CD4-positive, alpha-beta T cell treated with Interleukin-17A for 4 hours (primary cell): ENCODE results near the gene FBXL17.

Experiments used
- DNase-seq: peaks from one replicate; pipeline ENCODE4 v3.0.0-alpha.2; 2020; ENCODE audit warnings: mixed read lengths

The FBXL17 gene

DNA sequence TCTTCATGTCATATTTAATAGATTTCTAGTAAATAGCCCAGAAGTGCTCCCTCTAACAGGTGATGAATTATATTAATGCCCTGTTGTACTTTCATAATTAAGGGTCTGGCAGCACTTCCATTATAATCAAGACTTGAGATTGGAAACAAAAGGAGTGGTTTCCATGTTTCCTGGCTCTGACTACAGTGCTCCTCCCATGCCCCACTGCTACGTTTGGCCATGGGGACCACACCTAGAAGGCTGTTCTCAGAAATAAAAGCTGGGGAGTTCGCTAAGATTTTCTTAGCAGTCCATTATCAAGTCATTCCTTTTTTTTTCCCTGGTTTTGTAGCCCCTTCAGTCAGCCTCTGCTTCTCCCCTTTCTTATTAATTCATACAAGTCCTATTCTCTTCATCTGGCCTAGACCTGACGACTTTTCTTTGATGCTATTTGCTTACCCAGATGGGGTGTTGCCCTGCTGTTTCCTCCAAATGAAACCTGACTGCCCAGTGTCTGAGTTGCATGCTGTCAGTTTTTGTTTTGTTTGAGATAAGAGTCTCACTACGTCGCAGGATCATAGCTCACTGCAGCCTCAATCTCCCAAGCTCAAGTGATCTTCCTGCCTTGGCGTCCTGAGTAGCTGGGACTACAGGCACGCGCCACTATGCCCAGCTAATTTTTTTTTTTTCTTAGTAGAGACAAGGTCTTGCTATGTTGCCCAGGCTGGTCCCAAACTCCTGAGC, 399.0 kb downstream of the FBXL17 start:
- no peak for DNase-seq

DNA sequence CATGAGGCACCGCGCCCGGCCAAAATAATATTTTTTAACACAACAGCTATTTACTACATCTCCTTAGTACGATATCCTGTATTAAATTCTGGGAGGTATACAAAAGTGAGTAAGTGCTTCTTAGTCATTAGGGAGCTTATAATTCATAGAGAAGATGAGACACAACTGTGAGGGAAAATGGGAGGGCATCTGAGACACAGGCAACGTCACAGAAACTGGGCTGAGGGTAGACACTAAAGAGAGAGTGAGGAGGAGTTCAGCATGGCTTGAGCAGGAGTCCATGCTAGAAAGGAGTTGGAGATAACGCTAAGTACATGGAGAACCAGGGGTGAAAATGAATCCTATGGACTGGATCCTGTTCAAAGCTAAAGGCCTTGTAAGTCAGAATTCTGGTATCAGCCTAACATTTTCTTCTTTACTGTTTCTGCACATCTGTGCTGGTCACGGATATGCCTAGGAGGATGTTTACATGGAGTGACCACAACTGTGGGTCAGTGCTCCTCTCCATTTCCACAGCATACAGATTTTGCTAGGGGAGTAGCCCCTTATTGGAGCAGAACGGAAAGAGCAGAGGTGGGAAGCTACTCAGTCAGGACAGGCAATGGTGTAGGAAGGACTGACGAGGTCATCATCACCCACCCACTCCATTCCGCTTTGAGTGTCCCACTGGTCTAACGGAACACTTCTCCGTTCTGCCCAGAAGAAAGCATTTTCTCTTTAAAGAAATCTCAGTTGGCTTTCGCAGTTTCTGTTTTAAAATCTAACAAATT, 400.8 kb downstream of the FBXL17 start:
- DNase-seq: no peak

DNA sequence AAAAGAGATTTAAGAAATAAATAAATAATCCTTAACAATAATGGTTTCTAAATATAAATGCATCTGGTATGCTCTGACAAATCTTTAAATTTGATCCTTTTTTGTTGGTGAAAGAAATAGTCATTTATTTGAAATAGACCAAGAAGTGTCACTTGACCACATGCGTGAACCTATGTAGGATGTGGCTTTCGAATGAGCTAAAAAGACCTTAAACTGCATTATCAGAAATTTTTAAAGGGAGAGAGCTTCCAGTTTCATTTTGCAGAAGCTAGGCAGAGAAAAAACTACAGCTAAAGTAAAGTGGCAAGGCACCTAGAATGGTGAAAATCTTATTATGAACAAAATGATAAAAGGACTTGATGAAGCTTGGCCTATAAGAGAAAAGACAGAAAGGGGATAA, 402.0 kb downstream of the FBXL17 start:
- no peak for DNase-seq

GRCh38 chr5:107979291-107979690, 402.6 kb downstream of the FBXL17 start:
- DNase-seq: no peak

DNA sequence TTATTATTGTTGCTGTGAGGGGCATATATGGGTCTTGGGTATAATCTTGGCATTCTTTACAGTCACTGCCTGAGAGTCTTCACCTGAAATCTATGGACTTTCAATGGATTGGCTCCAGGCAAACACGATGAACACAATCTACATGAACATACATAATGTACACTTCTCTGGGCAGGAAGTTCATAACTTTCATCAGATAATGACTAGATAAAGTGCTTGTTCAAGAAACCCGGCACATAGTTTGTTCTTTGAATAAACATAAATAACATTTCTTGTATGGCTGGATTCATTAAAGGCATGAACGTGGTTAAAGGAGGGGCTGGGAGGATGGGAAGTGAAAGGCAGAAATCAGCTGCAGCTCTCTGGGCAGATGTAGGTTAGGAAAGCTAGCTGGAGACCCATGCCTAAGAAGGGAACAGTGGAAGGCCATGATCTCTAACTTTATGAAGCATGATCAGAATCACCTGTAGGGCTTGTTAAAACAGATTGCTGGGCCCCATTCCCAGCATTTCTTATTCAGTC, 404.3 kb downstream of the FBXL17 start:
- no peak for DNase-seq

DNA sequence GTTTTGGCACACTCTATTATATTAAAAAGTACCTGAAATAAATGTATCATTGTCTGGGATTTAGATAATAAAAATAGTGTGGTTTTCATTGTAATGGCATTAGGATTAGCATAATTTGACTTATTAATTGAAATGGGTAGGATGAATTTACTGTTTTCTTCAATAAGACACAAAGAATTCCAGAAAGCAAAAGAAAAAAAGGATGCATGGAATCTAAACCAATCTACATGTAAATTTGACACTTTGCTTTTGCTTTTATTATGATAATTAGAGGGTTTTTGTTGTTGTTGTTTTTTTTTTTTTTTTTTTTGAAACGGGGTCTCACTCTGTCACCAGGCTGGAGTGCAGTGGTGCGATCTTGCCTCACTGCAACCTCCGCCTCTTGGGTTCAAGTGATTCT, 406.3 kb downstream of the FBXL17 start:
- no peak for DNase-seq

GRCh38 chr5:107971846-107972245, 410.1 kb downstream of the FBXL17 start:
- DNase-seq: no peak

- no peak for DNase-seq
Measured at GRCh38 chr5:107969847-107970246, 412.1 kb downstream of the FBXL17 start.

GRCh38 chr5:107968998-107969397, 412.9 kb downstream of the FBXL17 start:
- no peak for DNase-seq

DNA sequence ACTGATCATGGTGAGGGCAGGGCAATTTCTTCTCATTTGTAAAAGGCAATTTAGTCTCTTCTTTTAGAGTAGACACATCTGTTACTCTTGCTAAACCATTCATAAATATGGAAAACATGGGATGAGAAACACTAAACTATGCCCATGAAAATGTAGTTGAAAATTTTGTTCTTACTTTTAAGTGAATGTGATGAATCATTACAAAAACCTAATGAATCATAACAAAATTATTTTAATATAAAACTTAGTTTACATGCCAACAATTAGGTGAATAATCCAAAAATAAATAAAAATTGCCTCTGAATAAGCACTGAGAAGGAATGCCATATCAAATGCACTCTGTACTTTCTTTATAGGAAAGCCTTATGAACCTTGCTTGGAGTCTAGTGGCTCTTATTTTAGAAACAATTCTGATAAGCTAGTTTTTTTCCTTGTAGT, 413.5 kb downstream of the FBXL17 start:
- no peak for DNase-seq

DNA sequence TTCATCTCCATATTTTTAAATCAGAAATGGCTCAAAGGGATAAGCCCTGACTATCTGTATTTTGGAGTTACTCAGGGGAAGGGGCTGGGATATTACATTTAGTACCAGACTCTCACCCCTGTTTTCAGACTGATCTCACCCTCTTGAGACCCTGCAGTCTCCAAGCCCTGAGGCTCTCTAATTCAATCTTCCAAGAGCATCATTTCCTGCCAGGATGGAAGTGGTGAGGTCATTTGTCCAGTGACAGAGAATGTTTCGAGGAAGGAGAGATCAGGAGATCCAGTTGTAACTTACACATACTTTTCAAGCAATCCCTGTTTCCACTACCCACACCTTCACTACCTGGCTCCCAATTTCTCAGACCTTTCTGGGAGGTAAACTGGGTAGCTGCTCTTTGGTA, 415.7 kb downstream of the FBXL17 start:
- no peak for DNase-seq

DNA sequence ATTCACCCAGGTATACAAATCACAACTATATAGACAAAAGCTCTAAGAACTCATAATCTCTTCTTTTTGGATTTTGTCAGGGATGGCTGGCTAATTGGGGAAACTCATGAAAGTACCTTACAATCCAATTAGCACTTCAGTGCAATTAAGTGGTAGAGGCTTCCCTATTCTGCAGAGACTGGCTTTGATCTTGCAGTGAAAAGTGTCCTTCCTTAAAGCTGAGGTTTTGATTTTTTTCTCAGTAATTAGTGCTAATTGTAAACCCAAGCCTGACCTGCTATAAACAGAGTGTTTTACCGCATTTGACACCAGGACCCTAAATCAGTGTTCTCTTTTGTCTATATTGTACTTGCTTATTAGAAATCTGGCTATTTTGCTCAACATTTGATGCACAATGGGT, 417.2 kb downstream of the FBXL17 start:
- no peak for DNase-seq

DNA sequence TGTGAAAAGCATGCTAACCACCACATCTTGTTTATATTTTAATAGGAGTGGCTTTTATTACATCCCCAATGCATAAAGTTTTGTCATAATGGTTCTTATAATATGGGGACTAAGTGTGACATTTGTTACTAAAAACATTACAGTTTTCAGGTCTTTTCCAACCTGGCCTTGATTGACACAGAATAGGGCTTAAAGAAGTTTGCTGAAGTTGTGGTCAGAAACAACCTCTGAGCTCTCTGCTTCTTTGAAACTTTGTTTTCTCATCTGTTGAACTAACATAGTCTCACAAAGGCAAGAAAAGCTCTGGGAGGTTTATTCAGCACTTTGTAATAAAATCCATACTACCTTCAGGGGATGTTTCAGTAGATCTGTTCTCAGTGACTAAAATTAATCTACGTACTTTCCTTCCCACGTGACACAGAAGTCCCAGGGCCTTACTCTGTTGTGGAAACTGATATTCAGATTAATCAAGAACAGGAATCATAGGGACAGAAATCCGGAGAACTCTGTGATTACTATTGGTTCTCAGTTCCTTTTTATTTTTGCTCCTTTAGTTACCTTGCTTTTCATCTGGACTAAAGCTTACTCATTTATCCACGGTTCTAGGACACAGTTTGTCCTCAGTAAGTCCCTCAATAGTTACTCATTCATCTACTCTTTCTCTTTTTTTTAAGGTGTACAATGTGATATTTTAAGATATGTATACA, 422.2 kb downstream of the FBXL17 start:
- no peak for DNase-seq

- no peak for DNase-seq
Measured at GRCh38 chr5:107958861-107959260, 423.0 kb downstream of the FBXL17 start.

- DNase-seq: no peak
Measured at GRCh38 chr5:107958432-107958831, 423.5 kb downstream of the FBXL17 start.

- DNase-seq: no peak
Measured at GRCh38 chr5:107957051-107957450, 424.8 kb downstream of the FBXL17 start.

DNA sequence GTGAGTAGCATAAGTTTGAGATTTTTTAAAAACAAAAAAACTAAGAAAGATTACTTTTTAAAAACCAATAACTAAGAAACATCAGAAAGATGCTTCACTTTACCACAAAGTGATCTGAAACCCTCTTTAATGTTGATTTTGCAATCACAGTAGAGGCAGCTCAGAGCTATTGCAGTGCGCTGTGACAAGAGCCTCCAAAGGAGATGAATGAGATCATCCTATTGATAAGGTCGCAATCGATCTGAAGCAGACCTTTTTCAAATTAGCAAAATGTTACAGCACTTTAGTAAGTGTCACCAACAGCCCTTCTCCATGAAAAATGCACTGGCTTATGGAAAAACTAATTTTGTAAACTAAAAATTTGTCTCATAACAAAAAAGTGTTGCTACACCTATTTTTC, 426.6 kb downstream of the FBXL17 start:
- no peak for DNase-seq

GRCh38 chr5:107954254-107954653, 427.6 kb downstream of the FBXL17 start:
- DNase-seq: no peak

GRCh38 chr5:107952450-107952849, 429.4 kb downstream of the FBXL17 start:
- no peak for DNase-seq

DNA sequence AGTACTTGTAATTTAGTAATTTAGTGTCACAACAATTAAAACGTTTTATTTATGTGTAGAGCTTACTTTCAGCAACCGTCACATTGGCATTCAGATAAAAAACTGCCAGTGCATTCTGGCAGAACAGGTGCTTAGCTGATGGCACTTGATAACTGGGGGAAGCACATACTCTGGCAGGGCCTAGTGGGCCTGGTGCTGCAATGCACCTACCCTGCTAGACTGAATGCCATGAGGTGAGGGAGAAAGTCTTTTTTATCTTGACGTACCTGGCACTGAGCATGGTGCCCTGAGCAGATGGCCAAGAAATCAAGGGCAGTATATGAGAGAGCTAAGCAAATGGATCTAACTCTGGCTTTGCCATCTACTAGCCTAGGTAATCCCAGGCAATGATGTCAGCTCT, 430.6 kb downstream of the FBXL17 start:
- no peak for DNase-seq

GRCh38 chr5:107950776-107951175, 431.1 kb downstream of the FBXL17 start:
- DNase-seq: no peak

DNA sequence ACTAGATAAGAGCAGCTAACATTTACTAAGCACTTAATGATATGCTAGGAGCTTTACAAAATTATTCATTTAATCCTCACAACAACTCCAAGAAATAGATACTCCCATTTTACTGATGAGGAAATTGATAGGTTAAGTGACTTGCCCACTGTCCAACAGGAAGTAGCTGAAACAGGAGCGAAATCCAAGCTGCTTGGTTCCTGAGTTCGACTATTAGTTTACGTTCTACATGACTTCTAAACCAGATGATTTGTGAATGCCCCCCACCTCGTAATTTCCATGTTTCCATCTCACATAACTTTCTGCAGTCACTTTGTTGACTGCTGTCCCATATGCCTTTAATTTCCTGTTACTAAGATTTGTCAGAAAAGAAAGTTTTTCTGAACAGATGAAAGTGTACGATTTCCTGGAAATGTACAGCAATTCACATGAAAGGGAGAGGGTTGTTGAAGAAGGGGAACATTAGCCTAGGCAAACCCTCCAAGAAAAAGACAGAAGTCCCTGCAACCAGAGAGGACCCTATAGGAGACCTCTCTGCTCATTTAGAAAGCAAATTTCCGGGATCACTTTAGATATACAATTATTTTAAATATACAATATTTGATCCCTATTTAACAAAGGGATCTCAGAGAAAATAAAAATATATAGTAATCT, 432.1 kb downstream of the FBXL17 start:
- DNase-seq: no peak

GRCh38 chr5:107948377-107948776, 433.5 kb downstream of the FBXL17 start:
- no peak for DNase-seq
